IgD-negative memory B cell (primary cell): ENCODE data around the gene CFAP97. TPM values are rescaled to one million over a fixed set of nuclear protein-coding genes. Genes with fewer than 3 reads are reported as not detected.
"Not testable (repeated sequence)": the region's sequence is repeated elsewhere in the genome, so short reads cannot be mapped to it uniquely, and the experiment has no call there.

Source experiments
- H3K27ac Mint-ChIP-seq, 3 donors: one replicate each; pipeline ENCODE4 v1.8.0; 2020 to 2022; ENCODE audit warnings: mild to moderate bottlenecking in 3 of 3, mixed read lengths in 3 of 3, moderate library complexity in 1 of 3
- H3K27me3 Mint-ChIP-seq: one replicate; pipeline ENCODE4 v1.8.0; 2021; ENCODE audit warnings: mixed read lengths
- H3K36me3 Mint-ChIP-seq: one replicate; pipeline ENCODE4 v1.8.0; 2020; ENCODE audit warnings: mild to moderate bottlenecking, mixed read lengths
- H3K4me1 Mint-ChIP-seq, 3 donors: one replicate each; pipeline ENCODE4 v1.8.0; 2020 to 2022; ENCODE audit warnings: mixed read lengths in 3 of 3, mild to moderate bottlenecking in 1 of 3
- H3K4me3 Mint-ChIP-seq, 4 donors: one replicate each; pipeline ENCODE4 v1.8.0; 2020 to 2022; ENCODE audit warnings: mild to moderate bottlenecking in 4 of 4, mixed read lengths in 4 of 4, moderate library complexity in 3 of 4
- H3K9me3 Mint-ChIP-seq, 3 donors: one replicate each; pipeline ENCODE4 v1.8.0; 2020 to 2021; ENCODE audit warnings: mixed read lengths in 3 of 3, mild to moderate bottlenecking in 1 of 3
- polyA plus RNA-seq: library from polyadenylated mRNA; unstranded; fragments of 300-500 nt; fragmentation: Illumina TruSeq; gene quantifications from one replicate; pipeline ENCODE4 v1.2.3, GENCODE V29; 2021

CFAP97 gene
- polyA plus RNA-seq, 1 donor from 2014 or later, result 66.3 TPM

GRCh38 chr4:185213877-185214276 lies 10.1 kb upstream of the CFAP97 start:
- Mint-ChIP-seq H3K4me1 (peaks cover 53 to 62% (median 54%) of the 10 kb centered on the region in 3 donors), H3K36me3 (peaks cover 1% of the 10 kb centered on the region), H3K4me3 (peak overlapping the region; percentile 69 to 91 (median 79)), H3K9me3 (no peaks in the 10 kb centered on the region), H3K27me3 (no peaks in the 10 kb centered on the region), H3K27ac (peak overlapping the region; percentile 87 to 97 (median 92))

- Mint-ChIP-seq H3K27ac (peak overlapping the region; percentile 87 to 97 (median 92)), H3K36me3 (no peaks in the 10 kb centered on the region), H3K4me3 (peak overlapping the region; percentile 69 to 91 (median 79)), H3K4me1 (peaks cover 45 to 58% (median 51%) of the 10 kb centered on the region in 3 donors), H3K27me3 (no peaks in the 10 kb centered on the region), H3K9me3 (no peaks in the 10 kb centered on the region)
Measured at GRCh38 chr4:185212581-185212980, 8.8 kb upstream of the CFAP97 start.

GRCh38 chr4:185211641-185212040 lies 7.8 kb upstream of the CFAP97 start:
- Mint-ChIP-seq H3K9me3 (no peaks in the 10 kb centered on the region), H3K27ac (peak overlapping the region; percentile 86 to 94 (median 87)), H3K36me3 (no peaks in the 10 kb centered on the region), H3K4me3 (peak overlapping the region; percentile 91 to 99 (median 97)), H3K27me3 (no peaks in the 10 kb centered on the region), H3K4me1 (peaks cover 36 to 48% (median 42%) of the 10 kb centered on the region in 3 donors)

- Mint-ChIP-seq H3K4me1 (peaks cover 34 to 47% (median 40%) of the 10 kb centered on the region in 3 donors), H3K9me3 (no peaks in the 10 kb centered on the region), H3K4me3 (peak overlapping the region; percentile 91 to 99 (median 97)), H3K27me3 (no peaks in the 10 kb centered on the region), H3K36me3 (no peaks in the 10 kb centered on the region), H3K27ac (peak overlapping the region; percentile 86 to 94 (median 87))
Measured at GRCh38 chr4:185211035-185211434, 7.2 kb upstream of the CFAP97 start.

DNA sequence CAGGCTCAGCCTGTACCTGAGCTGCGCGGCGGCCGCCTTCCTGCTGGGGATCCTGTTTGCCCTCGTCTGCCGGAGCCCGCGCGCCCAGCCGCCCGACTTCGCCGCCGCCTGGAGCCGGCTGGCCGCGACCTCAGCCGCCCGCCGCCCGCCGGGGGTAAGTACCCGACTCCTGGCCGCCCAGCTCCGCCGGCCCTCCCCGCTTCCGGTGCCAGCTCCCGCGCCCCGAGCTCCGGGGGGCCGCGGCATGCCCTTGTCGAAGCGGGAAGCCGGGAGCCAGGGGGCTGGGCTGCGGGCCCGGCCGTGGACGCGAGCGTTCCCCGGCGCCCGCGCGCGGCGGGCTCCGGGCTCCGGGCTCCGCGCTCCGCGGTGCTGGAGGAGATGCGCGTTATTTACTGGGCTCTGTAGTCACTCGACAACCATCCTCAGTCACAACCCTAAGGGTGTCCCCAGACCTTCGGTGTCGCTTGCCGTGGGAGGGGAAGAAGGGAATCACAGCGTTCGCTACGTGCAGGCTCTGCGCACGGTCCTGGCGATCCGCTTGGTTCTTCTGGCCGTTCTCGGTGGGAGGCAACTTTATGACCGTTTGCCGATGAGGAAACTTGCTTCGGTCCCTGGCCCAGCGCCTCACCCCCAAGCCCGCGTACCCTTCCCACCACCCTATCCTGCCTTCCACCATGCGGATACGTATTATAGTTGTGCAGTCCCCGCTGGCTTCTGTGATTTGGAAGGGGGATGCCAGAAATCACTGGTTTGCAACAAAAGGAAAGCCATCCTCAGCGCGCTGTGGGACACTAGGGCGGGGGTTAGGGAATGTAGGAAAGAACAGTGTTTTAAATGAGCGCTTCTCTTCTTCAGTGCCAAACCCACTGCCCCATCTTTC lies 6.5 kb upstream of the CFAP97 start:
- H3K27me3 Mint-ChIP-seq, result no peaks in the 10 kb centered on the region
- no peaks in the 10 kb centered on the region for H3K36me3 Mint-ChIP-seq
- peak overlapping the region; percentile 91 to 99 (median 97) for H3K4me3 Mint-ChIP-seq
- H3K27ac Mint-ChIP-seq, result peak overlapping the region; percentile 86 to 94 (median 87)
- no peaks in the 10 kb centered on the region for H3K9me3 Mint-ChIP-seq
- peaks cover 34 to 51% (median 43%) of the 10 kb centered on the region in 3 donors for H3K4me1 Mint-ChIP-seq

DNA sequence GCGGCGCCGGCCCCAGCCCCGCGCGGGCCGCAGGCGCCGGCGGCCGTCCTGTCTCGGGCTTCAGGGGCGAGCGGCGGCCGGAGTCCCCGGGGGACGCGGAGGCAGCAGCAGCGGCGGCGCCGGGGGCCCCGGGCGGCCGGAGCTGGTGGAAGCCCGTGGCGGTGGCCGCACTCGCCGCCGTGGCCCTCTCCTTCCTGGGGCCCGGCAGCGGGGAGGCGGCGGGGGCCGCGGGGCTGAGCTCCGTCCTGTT lies 6.0 kb upstream of the CFAP97 start:
- not testable (repeated sequence) for H3K27ac Mint-ChIP-seq, H3K36me3 Mint-ChIP-seq, H3K9me3 Mint-ChIP-seq, H3K27me3 Mint-ChIP-seq, H3K4me3 Mint-ChIP-seq
- H3K4me1 Mint-ChIP-seq, result peaks cover 36 to 55% (median 47%) of the 10 kb centered on the region in 3 donors

DNA sequence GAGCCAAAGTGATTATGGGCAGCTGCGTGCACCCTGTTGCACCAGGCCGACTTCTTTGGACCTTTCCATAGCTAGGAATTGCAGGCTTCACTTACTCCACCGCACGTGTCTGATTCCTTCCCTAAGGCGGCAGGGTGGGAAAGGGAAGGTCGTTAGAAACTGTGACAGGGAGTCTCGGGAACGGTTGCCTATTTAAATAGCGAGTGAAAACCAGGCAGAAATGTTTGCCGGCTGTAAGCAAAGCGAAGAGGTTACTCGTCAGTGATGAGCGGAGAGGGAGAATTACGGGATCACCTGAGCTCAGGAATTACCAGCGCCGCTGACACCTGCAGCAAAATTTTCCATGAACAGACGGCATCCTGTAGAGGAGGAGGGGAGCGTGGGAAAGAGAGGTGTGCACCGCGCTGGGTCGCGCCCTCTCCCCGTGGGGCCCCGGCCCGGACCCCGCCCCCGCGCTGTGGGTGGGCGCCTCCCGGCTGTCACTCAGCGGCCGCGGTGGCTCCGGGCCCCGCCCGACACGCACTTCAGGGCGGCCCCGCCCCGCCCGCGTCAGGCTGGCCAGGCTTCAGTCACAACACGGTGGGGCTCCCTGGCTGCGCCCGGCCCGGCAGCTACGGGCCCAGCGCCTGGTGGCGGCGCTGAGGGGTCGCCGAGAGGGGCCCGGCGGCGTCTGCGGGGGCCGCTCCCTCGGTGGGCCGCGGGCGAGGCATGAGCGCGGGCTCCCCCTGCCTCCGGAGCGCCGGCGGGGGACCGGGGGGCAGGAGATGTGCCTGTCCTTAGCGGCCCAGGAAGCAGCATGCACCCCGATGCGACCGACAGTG lies 5.4 kb upstream of the CFAP97 start, which contains the start of gene SNX25:
Gene SNX25, plus strand, starts transcription at position 568 of the 821 bp plus-strand sequence. Its CDS starts 229 bp downstream, at position 797.
- Mint-ChIP-seq H3K4me1 (peaks cover 37 to 57% (median 52%) of the 10 kb centered on the region in 3 donors), H3K27me3 (no peaks in the 10 kb centered on the region), H3K36me3 (no peaks in the 10 kb centered on the region), H3K4me3 (peak within 1 kb of the TSS; percentile 95 to 99 (median 97)), H3K9me3 (no peaks in the 10 kb centered on the region), H3K27ac (peak within 1 kb of the TSS; percentile 86 to 98 (median 96))

GRCh38 chr4:185207466-185207865 lies 3.7 kb upstream of the CFAP97 start:
- peak overlapping the region in 1 of 3 donors; percentile 12 for H3K27ac Mint-ChIP-seq
- H3K4me3 Mint-ChIP-seq, result peak overlapping the region in 2 of 4 donors; percentile 75 to 95
- no peaks in the 10 kb centered on the region for H3K36me3 Mint-ChIP-seq
- no peaks in the 10 kb centered on the region for H3K27me3 Mint-ChIP-seq
- H3K9me3 Mint-ChIP-seq, result no peaks in the 10 kb centered on the region
- H3K4me1 Mint-ChIP-seq, result peaks cover 31 to 48% (median 47%) of the 10 kb centered on the region in 3 donors

- Mint-ChIP-seq H3K4me3 (peak overlapping the region; percentile 61 to 98 (median 81)), H3K9me3 (no peaks in the 10 kb centered on the region), H3K36me3 (no peaks in the 10 kb centered on the region), H3K4me1 (peaks cover 31 to 46% (median 46%) of the 10 kb centered on the region in 3 donors), H3K27ac (peak overlapping the region; percentile 69 to 97 (median 97)), H3K27me3 (no peaks in the 10 kb centered on the region)
Measured at GRCh38 chr4:185205697-185206342, 2.0 kb upstream of the CFAP97 start.

DNA sequence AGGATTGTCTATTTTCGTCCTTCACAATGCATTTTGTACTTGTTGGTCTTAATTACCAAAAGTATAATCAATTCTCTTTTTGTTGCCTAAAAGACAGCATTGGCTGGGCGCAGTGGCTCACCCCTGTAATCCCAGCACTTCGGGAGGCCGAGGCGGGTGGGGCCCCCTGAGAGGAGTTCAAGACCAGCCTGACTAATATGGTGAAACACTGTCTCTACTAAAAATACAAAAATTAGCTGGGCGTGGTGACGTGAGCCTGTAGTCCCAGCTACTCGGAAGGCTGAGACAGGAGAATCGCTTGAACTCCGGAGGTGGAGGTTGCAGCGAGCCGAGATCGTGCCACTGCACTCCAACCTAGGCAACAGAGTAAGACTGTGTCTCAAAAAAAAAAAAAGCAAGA lies 1.3 kb upstream of the CFAP97 start:
- not testable (repeated sequence) for H3K27me3 Mint-ChIP-seq, H3K9me3 Mint-ChIP-seq, H3K36me3 Mint-ChIP-seq
- Mint-ChIP-seq H3K4me1 (peaks cover 34 to 48% (median 46%) of the 10 kb centered on the region in 3 donors), H3K4me3 (peak overlapping the region; percentile 41 to 98 (median 78)), H3K27ac (peak overlapping the region; percentile 93 to 97 (median 97))

GRCh38 chr4:185204238-185204910 lies 574 bp upstream of the CFAP97 start:
- Mint-ChIP-seq H3K36me3 (no peaks in the 10 kb centered on the region), H3K4me1 (peaks cover 34 to 54% (median 50%) of the 10 kb centered on the region in 3 donors), H3K4me3 (peak overlapping the region; percentile 85 to 98 (median 96)), H3K27me3 (no peaks in the 10 kb centered on the region), H3K9me3 (no peaks in the 10 kb centered on the region), H3K27ac (peak overlapping the region; percentile 93 to 97 (median 97))

DNA sequence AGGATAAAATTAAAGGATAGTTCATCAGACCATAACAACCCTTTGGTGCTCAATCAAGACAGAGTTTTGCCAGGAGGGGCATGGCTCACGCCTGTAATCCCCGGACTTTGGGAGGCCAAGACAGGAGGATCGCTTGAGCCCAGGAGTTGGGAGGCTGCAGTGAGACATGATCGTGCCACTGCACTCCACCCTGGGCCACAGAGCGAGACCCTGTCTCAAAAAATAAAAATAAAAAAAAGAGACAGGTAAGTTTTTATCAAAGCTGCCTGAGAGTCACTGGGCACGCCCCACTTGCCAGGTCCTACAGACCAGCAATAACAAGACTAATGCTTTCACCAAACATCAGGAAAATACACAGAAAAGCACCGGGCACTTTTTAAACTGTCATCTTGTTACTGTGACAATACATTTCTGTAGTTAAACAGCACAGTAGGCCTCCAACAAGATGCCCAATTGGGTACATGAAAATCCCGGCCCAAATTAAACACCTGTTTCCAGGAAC lies 765 bp downstream of the CFAP97 start:
- H3K4me3 Mint-ChIP-seq, result peak overlapping the region; percentile 85 to 98 (median 98)
- no peaks in the 10 kb centered on the region for H3K9me3 Mint-ChIP-seq
- H3K4me1 Mint-ChIP-seq, result peaks cover 34 to 48% (median 46%) of the 10 kb centered on the region in 3 donors
- H3K27ac Mint-ChIP-seq, result peak overlapping the region; percentile 97 to 98 (median 97)
- no peaks in the 10 kb centered on the region for H3K27me3 Mint-ChIP-seq
- H3K36me3 Mint-ChIP-seq, result no peaks in the 10 kb centered on the region

GRCh38 chr4:185201977-185202962 lies 1.5 kb downstream of the CFAP97 start:
- peak overlapping the region; percentile 85 to 98 (median 98) for H3K4me3 Mint-ChIP-seq
- no peaks in the 10 kb centered on the region for H3K9me3 Mint-ChIP-seq
- peak overlapping the region; percentile 97 to 98 (median 97) for H3K27ac Mint-ChIP-seq
- H3K4me1 Mint-ChIP-seq, result peaks cover 34 to 48% (median 46%) of the 10 kb centered on the region in 3 donors
- no peaks in the 10 kb centered on the region for H3K36me3 Mint-ChIP-seq
- H3K27me3 Mint-ChIP-seq, result no peaks in the 10 kb centered on the region
